Measurements from ENCODE around the gene UBE2J1. TPM values are rescaled to one million over a fixed set of nuclear protein-coding genes. Genes with fewer than 3 reads are reported as not detected.

The UBE2J1 gene
- total and polyA plus RNA-seq, 2 donors (not counting 1 experiment from before 2014, with no cell fraction given): 27.6 to 53.6 TPM

GRCh38 chr6:89317067-89317466 lies 35.5 kb downstream of the UBE2J1 start:
- Histone ChIP-seq H3K79me2 (ENCODE audit: control insufficient read depth, insufficient read depth, low read length) (no peaks in the 10 kb centered on the region), H3K4me2 (ENCODE audit: extremely low read depth, insufficient read depth, low read length) (no peak overlapping the region), H4K20me1 (ENCODE audit: control insufficient read depth, extremely low read depth, insufficient read depth, low read length) (no peaks in the 10 kb centered on the region), H3K9me3 (ENCODE audit: control insufficient read depth, insufficient read depth, low read depth, low read length) (no peaks in the 10 kb centered on the region), H3K36me3 (ENCODE audit: control insufficient read depth, insufficient read depth, low read length) (no peaks in the 10 kb centered on the region), H3K27me3 (ENCODE audit: control insufficient read depth, insufficient read depth, low read length) (no peaks in the 10 kb centered on the region), H3K4me3 (replicated peaks in 1 of 4; ENCODE audit: control extremely low read depth in 1 of 4, insufficient read depth in 1 of 4, low read depth in 3 of 4, low read length in 4 of 4) (no peak overlapping the region), H3K4me1 (ENCODE audit: control insufficient read depth, extremely low read depth, insufficient read depth, low read length) (peaks cover 10% of the 10 kb centered on the region), H3K9ac (ENCODE audit: insufficient read depth, low read length) (no peak overlapping the region), H3K27ac (ENCODE audit: insufficient read depth, low read length) (no peak overlapping the region), H2AFZ (ENCODE audit: low read length) (no peak overlapping the region)
- TF ChIP-seq CTCF (conservative IDR thresholded peaks at IDR 0.05 in 1 of 2, IDR thresholded peaks at IDR 0.05 in 1 of 2; ENCODE audit: low read depth in 1 of 2, low read length in 2 of 2) (no peak), EZH2 (IDR thresholded peaks at IDR 0.05; ENCODE audit: low read length, missing control alignments) (no peak)
- no peak for DNase-seq (ENCODE audit: low read depth in 2 of 2)

GRCh38 chr6:89315249-89315885 lies 37.2 kb downstream of the UBE2J1 start, which contains the start of gene GABRR2:
GABRR2 (minus strand) TSS chr6:89315299; CDS start chr6:89315165, 134 bp downstream.
- Histone ChIP-seq H3K36me3 (ENCODE audit: control insufficient read depth, insufficient read depth, low read length) (no peaks in the 10 kb centered on the region), H3K4me1 (ENCODE audit: control insufficient read depth, extremely low read depth, insufficient read depth, low read length) (peaks cover 10% of the 10 kb centered on the region), H3K4me3 (replicated peaks in 1 of 4; ENCODE audit: control extremely low read depth in 1 of 4, insufficient read depth in 1 of 4, low read depth in 3 of 4, low read length in 4 of 4) (no peak within 1 kb of the TSS), H3K27me3 (ENCODE audit: control insufficient read depth, insufficient read depth, low read length) (no peaks in the 10 kb centered on the region), H3K27ac (ENCODE audit: insufficient read depth, low read length) (no peak within 1 kb of the TSS), H3K4me2 (ENCODE audit: extremely low read depth, insufficient read depth, low read length) (no peak within 1 kb of the TSS), H2AFZ (ENCODE audit: low read length) (no peak within 1 kb of the TSS), H3K9me3 (ENCODE audit: control insufficient read depth, insufficient read depth, low read depth, low read length) (no peaks in the 10 kb centered on the region), H3K9ac (ENCODE audit: insufficient read depth, low read length) (no peak within 1 kb of the TSS), H4K20me1 (ENCODE audit: control insufficient read depth, extremely low read depth, insufficient read depth, low read length) (no peaks in the 10 kb centered on the region), H3K79me2 (ENCODE audit: control insufficient read depth, insufficient read depth, low read length) (no peaks in the 10 kb centered on the region)
- DNase-seq (ENCODE audit: low read depth in 2 of 2): no peak
- TF ChIP-seq CTCF (conservative IDR thresholded peaks at IDR 0.05 in 1 of 2, IDR thresholded peaks at IDR 0.05 in 1 of 2; ENCODE audit: low read depth in 1 of 2, low read length in 2 of 2): no peak

GRCh38 chr6:89314692-89315091 lies 37.8 kb downstream of the UBE2J1 start:
- H3K36me3 ChIP-seq (ENCODE audit: control insufficient read depth, insufficient read depth, low read length): no peaks in the 10 kb centered on the region
- H3K9me3 ChIP-seq (ENCODE audit: control insufficient read depth, insufficient read depth, low read depth, low read length): no peaks in the 10 kb centered on the region
- no peaks in the 10 kb centered on the region for H3K79me2 ChIP-seq (ENCODE audit: control insufficient read depth, insufficient read depth, low read length)
- no peak overlapping the region for H2AFZ ChIP-seq (ENCODE audit: low read length)
- no peak overlapping the region for H3K4me2 ChIP-seq (ENCODE audit: extremely low read depth, insufficient read depth, low read length)
- H3K4me3 ChIP-seq (replicated peaks in 1 of 4; ENCODE audit: control extremely low read depth in 1 of 4, insufficient read depth in 1 of 4, low read depth in 3 of 4, low read length in 4 of 4): no peak overlapping the region
- no peak overlapping the region for H3K27ac ChIP-seq (ENCODE audit: insufficient read depth, low read length)
- H3K27me3 ChIP-seq (ENCODE audit: control insufficient read depth, insufficient read depth, low read length): no peaks in the 10 kb centered on the region
- DNase-seq (ENCODE audit: low read depth in 2 of 2): no peak
- peaks cover 10% of the 10 kb centered on the region for H3K4me1 ChIP-seq (ENCODE audit: control insufficient read depth, extremely low read depth, insufficient read depth, low read length)
- TF ChIP-seq CTCF (conservative IDR thresholded peaks at IDR 0.05 in 1 of 2, IDR thresholded peaks at IDR 0.05 in 1 of 2; ENCODE audit: low read depth in 1 of 2, low read length in 2 of 2): no peak
- no peak overlapping the region for H3K9ac ChIP-seq (ENCODE audit: insufficient read depth, low read length)
- H4K20me1 ChIP-seq (ENCODE audit: control insufficient read depth, extremely low read depth, insufficient read depth, low read length): no peaks in the 10 kb centered on the region

Data from fibroblast of lung (primary cell).